ENCODE data around the gene VAV3. TPM values are rescaled to one million over a fixed set of nuclear protein-coding genes. Genes with fewer than 3 reads are reported as not detected.
"Not testable (repeated sequence)": the region's sequence is repeated elsewhere in the genome, so short reads cannot be mapped to it uniquely, and the experiment has no call there.

The VAV3 gene
- total and polyA plus RNA-seq, 12 donors = 1.1 to 8.5 (median 4.1) TPM

GRCh38 chr1:107653005-107653404 lies 312.0 kb downstream of the VAV3 start:
- no peak overlapping the region for H3K4me3 ChIP-seq
- WGBS, 4 donors = 59 to 78% (median 66%) methylated on average over 1 of the region's 1 CpG
- no peaks in the 10 kb centered on the region for H3K9me3 ChIP-seq (replicated peaks in 1 of 3)
- intact Hi-C loops (cut with DNase I) = no loop called here
- TF ChIP-seq POLR2A (IDR thresholded peaks at IDR 0.05) = no peak
- TF ChIP-seq, protein P1, sequence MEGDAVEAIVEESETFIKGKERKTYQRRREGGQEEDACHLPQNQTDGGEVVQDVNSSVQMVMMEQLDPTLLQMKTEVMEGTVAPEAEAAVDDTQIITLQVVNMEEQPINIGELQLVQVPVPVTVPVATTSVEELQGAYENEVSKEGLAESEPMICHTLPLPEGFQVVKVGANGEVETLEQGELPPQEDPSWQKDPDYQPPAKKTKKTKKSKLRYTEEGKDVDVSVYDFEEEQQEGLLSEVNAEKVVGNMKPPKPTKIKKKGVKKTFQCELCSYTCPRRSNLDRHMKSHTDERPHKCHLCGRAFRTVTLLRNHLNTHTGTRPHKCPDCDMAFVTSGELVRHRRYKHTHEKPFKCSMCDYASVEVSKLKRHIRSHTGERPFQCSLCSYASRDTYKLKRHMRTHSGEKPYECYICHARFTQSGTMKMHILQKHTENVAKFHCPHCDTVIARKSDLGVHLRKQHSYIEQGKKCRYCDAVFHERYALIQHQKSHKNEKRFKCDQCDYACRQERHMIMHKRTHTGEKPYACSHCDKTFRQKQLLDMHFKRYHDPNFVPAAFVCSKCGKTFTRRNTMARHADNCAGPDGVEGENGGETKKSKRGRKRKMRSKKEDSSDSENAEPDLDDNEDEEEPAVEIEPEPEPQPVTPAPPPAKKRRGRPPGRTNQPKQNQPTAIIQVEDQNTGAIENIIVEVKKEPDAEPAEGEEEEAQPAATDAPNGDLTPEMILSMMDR (IDR thresholded peaks at IDR 0.05) = no peak
- H3K4me1 ChIP-seq (replicated peaks in 1 of 2) = no peaks in the 10 kb centered on the region
- H3K27ac ChIP-seq = no peak overlapping the region
- DNase-seq = no peak
- H3K27me3 ChIP-seq = no peaks in the 10 kb centered on the region
- no peaks in the 10 kb centered on the region for H3K36me3 ChIP-seq (replicated peaks in 1 of 2)

GRCh38 chr1:107650825-107651224 lies 314.2 kb downstream of the VAV3 start:
- intact Hi-C loops (cut with DNase I); H3K4me1 ChIP-seq (replicated peaks in 1 of 2): not testable (repeated sequence)

GRCh38 chr1:107649023-107649422 lies 316.0 kb downstream of the VAV3 start:
- Histone ChIP-seq H3K36me3 (replicated peaks in 1 of 2) (no peaks in the 10 kb centered on the region), H3K4me3 (no peak overlapping the region), H3K9me3 (replicated peaks in 1 of 3) (no peaks in the 10 kb centered on the region), H3K27me3 (no peaks in the 10 kb centered on the region), H3K27ac (no peak overlapping the region), H3K4me1 (replicated peaks in 1 of 2) (no peaks in the 10 kb centered on the region)
- no peak for DNase-seq
- WGBS, 4 donors = 61 to 84% (median 66%) methylated on average over 3 of the region's 3 CpGs
- intact Hi-C loops (cut with DNase I) = no loop called here
- TF ChIP-seq, protein P1 (IDR thresholded peaks at IDR 0.05) = no peak
- TF ChIP-seq POLR2A (IDR thresholded peaks at IDR 0.05) = no peak

More at GRCh38 chr1:107650825-107651224, 314.2 kb downstream of the VAV3 start:
- H3K36me3 ChIP-seq (replicated peaks in 1 of 2); H3K4me3 ChIP-seq; DNase-seq; H3K27me3 ChIP-seq; H3K9me3 ChIP-seq (replicated peaks in 1 of 3); H3K27ac ChIP-seq: not testable (repeated sequence)
- WGBS, 4 donors = 89 to 99% (median 96%) methylated on average over 2 of the region's 2 CpGs

DNA sequence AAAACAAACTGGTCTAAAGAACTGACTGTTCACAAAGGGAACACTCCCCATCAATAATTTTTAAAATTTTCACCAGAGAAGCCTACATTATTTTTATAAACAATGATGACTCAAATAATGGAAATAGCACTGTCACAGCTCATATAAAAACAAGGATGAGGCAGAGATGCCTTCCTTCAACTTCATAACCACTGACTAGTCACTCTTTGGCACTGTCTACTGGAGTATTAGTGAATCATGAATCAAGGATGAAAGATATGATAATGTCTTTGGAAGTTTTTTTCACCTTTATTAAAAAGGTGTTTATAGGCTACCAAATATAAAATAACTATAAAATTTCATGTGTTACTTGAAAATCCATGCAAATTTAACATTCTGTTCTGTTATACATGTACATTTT lies 316.9 kb downstream of the VAV3 start:
- intact Hi-C loops (cut with DNase I) = no loop called here
- Histone ChIP-seq H3K27me3 (no peaks in the 10 kb centered on the region), H3K36me3 (replicated peaks in 1 of 2) (no peaks in the 10 kb centered on the region)

DNA sequence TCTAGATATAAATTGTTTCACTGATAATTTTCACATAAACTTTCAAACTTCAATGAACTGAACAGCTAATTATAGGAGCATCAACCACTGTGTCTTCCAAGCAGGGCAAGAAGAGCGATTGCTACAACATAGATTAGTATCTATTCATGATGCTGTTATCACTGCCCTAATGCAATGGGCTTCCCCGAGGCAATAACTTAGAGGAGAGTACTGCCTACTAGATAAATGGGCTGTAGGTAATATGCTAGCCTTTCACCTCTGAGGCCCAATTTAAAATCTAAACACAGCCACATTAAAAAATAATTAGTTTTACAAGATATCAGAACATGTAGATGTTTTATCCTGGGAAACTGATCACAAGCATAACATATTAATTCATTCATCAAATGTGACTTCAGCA lies 318.0 kb downstream of the VAV3 start:
- H3K9me3 ChIP-seq (replicated peaks in 1 of 3) = no peaks in the 10 kb centered on the region
- no peaks in the 10 kb centered on the region for H3K36me3 ChIP-seq (replicated peaks in 1 of 2)
- WGBS, 4 donors = 63 to 66% (median 64%) methylated on average over 2 of the region's 2 CpGs
- H3K27me3 ChIP-seq = no peaks in the 10 kb centered on the region
- H3K4me3 ChIP-seq = no peak overlapping the region
- intact Hi-C loops (cut with DNase I) = no loop called here
- TF ChIP-seq, protein P1 (IDR thresholded peaks at IDR 0.05) = no peak
- no peak for TF ChIP-seq POLR2A (IDR thresholded peaks at IDR 0.05)
- no peak overlapping the region for H3K27ac ChIP-seq
- H3K4me1 ChIP-seq (replicated peaks in 1 of 2) = no peaks in the 10 kb centered on the region
- DNase-seq = no peak

More for the DNA sequence above, 316.9 kb downstream of the VAV3 start:
- Histone ChIP-seq H3K4me1 (replicated peaks in 1 of 2) (no peaks in the 10 kb centered on the region), H3K9me3 (replicated peaks in 1 of 3) (no peaks in the 10 kb centered on the region), H3K4me3 (no peak overlapping the region), H3K27ac (no peak overlapping the region)
- TF ChIP-seq POLR2A (IDR thresholded peaks at IDR 0.05) = no peak
- TF ChIP-seq, protein P1 (IDR thresholded peaks at IDR 0.05) = no peak
- DNase-seq = no peak

Measured in adrenal gland (tissue), 12 donors.